Activated CD4-positive, alpha-beta T cell treated with anti-CD3 and anti-CD28 coated beads, Interleukin-2, Interleukin-4, amounts not matched to agents 100 ng/mL and 50 ng/mL, durations not matched to agents 16 hours and 8 hours (primary cell): ENCODE results near the gene NFXL1.
"Not testable (repeated sequence)": the region's sequence is repeated elsewhere in the genome, so short reads cannot be mapped to it uniquely, and the experiment has no call there.

Experiments
- DNase-seq: peaks from one replicate; pipeline ENCODE4 v3.0.0-alpha.2; 2020; ENCODE audit warnings: low spot score

Gene NFXL1

GRCh38 chr4:47914220-47914925 lies at the start of gene NFXL1:
Gene NFXL1 (minus strand): TSS chr4:47914583. CDS start chr4:47914203, 380 bp downstream.
- DNase-seq: peak; percentile 97

DNA sequence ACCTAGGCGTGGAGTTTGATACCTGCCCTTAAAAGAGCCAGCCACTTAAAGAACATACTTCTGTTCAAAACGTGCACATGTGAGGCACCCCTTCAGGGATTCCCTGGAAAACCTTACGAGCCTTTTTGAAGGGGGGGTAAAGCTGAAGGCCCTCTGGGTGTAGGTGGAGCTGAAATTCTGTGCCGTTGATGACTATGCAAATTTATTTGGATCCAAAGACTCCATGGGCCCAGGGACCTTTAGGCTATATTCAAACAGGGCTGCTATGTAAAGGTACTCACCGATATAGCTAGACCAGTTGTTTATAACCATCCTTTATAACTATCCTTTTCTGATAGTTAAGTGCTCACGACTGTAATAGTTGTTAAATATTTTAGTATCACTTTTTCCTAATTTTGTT lies 40.3 kb upstream of the NFXL1 start:
- no peak for DNase-seq

- no peak for DNase-seq
Observed at GRCh38 chr4:47954245-47954644, 39.9 kb upstream of the NFXL1 start.

- no peak for DNase-seq
Observed at GRCh38 chr4:47945930-47946726, 31.7 kb upstream of the NFXL1 start.

DNA sequence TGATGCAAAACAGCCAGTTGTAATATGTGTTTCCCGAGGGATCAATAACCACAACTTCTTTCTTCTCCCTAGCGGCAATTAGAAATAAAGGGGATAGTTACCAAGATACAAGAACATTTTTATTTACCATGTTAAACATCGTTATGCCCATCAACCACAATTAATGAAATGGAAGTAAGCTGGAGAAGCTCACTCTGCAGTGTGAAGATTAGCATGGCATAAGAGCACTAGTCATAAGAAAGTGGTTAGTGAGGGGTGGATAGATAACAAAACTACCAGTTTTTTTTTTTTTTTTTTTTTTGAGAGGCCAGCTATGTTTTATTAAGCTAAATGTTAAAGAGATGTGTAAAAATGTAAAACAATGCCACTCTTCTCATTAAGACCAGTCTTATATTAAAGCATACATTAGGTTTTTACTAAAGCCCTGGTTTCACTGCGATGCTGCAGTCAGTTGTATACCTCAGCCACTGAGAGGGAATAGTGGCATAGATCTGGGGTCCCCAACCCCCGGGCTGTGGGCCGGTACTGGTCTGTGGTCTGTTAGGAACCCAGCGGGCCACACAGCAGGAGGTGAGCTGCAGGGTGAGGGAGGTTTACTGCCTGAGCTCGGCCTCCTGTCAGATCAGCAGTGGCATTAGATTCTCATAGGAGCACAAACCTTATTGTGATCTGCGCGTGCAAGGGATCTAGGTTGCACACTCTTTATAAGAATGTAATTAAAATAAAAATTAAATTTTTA lies 27.9 kb upstream of the NFXL1 start:
- no peak for DNase-seq

DNA sequence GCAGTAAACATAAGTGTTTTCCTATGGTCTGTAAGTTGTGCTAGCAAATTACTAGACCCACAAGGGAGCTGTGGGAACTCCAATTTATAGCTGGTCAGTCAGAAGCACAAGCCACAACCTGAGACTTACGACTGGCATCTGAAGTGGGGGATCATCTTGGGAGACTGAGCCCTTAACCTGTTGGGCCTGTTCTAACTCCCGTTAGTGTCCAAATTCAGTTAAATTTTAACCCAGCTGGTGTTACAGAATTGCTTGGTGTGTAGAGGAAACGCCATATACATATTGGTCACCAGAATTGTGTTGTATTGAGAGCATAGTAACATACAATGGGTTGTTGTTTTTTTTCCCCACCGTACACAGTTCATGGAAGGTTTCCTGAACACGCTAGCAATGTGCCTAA lies 25.1 kb upstream of the NFXL1 start:
- no peak for DNase-seq

GRCh38 chr4:47936336-47936735 lies 22.0 kb upstream of the NFXL1 start:
- DNase-seq: no peak

DNA sequence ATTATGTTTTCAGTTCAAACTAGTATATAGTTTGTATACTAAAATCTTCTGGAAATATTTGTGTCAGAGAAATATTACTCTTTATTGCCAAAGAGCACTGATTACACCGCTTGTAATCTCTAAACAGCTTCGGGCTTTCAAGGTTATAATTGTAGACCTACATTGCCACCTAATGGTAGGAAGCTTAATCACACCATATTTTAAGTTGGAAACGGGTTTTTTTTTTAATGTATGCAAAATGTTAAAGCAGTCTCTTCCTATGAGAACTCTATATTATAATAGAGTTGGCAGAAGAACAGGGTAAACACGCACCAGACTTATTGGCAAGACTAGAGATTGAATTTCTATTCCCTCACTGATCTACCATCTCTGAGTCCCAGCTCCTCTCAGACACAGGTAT lies 19.5 kb upstream of the NFXL1 start:
- DNase-seq: peak; percentile 48

DNA sequence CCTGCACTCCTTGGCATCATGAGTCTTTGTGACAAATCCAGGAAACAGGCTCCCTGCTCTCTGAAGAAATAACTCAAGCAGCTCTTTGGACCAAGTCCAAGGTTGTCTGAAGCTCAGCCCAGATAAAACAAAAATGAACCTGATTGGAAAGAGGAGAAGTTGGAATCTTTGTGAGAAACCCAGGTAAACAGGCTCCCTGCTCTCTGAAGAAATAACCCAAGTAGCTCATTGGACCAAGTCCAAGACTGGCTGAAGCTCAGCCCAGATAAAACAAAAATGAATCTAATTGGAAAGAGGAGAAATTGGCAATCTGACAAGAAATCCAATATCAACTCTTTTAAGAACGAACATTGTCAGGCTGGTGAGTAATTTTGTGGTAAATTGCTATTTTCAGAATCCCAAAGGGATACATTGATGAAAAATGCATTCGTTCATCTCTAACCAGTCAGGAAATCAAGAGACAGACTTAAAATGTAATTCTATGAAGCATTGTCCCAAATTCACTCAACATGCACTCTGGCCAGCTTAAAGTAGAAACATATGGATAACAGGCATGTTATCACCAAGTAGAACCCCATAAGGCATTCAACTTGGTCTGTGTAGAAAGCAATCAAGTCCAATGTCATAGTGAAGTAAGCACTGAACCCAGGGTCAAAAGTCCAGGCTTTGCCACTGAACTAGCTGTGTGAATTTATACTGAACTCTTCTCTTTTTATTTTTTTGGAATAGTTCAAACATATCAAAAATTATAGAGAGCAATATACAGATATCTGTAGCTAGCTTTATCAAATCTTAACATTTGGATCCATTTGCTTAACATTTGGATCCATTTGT lies 16.8 kb upstream of the NFXL1 start:
- DNase-seq: no peak

DNA sequence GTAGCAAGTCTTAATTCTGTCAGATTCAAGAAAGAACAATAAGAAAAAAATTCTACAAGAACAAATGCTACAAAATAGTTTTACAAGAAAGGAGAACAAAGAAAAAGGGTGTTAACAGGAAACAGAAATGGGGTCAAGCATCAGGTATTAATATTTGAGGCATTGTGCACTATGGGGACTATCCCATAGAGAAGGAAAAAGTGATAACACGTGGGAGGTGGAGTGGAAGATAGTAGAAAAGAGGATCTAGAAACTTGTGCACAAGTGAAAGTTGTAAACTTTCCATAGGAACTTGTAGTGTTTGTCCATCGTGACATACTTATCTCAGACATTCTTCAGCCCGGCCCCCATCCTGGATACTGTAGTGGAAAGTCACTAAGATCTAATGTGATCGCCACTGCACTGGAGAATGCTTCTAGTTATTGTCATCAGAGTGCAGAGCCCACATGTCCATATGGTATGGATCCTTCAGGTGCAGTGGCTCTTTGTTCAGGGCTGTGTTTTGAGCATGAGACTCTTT lies 15.4 kb upstream of the NFXL1 start:
- no peak for DNase-seq

GRCh38 chr4:47926667-47927258 lies 12.4 kb upstream of the NFXL1 start:
- peak; percentile 63 for DNase-seq

DNA sequence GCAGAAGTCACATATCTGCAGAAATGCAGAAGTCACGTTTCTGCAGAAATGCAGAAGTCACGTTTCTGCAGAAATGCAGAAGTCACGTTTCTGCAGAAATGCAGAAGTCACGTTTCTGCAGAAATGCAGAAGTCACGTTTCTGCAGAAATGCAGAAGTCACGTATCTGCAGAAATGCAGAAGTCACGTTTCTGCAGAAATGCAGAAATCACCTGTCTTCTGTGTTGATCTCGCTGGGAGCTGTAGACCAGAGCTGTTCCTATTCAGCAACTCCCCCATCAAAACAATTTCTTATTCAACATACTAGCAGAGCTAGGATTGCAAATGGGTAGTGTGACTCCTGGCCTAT lies 8.9 kb upstream of the NFXL1 start:
- DNase-seq: not testable (repeated sequence)

- DNase-seq: not testable (repeated sequence)
Observed at GRCh38 chr4:47922436-47923260, 8.3 kb upstream of the NFXL1 start.

DNA sequence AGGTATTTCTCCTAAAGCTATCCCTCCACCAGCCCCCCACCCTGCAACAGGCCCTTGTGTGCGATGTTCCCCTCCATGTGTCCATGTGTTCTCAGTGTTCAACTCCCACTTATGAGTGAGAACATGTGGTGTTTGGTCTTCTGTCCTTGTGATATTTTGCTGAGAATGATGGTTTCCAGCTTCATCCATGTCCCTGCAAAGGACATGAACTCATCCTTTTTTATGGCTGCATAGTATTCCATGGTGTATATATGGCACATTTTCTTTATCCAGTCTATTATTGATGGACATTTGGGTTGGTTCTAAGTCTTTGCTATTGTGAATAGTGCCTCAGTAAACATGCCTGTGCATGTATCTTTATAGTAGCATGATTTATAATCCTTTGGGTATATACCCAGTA lies 2.8 kb upstream of the NFXL1 start:
- DNase-seq: not testable (repeated sequence)

- DNase-seq: no peak
Observed at GRCh38 chr4:47915378-47915777, 995 bp upstream of the NFXL1 start.

DNA sequence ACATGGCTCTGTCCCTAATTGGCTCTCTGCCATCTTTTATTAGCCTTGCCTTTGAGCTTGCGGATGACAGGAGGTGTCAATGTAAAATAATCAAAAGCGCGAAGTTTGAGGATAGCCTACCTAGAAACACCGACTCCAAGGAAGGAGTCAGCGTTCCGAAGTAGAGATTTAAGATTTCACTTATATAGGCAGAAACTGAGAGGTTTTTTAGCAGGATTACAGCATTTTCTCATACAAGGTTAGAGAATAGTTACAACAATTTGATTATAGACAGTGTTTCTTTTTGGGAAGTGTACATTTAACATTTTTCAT lies 499 bp upstream of the NFXL1 start:
- no peak for DNase-seq

- DNase-seq: peak; percentile 30
Observed at GRCh38 chr4:47913861-47914219, 543 bp downstream of the NFXL1 start.

DNA sequence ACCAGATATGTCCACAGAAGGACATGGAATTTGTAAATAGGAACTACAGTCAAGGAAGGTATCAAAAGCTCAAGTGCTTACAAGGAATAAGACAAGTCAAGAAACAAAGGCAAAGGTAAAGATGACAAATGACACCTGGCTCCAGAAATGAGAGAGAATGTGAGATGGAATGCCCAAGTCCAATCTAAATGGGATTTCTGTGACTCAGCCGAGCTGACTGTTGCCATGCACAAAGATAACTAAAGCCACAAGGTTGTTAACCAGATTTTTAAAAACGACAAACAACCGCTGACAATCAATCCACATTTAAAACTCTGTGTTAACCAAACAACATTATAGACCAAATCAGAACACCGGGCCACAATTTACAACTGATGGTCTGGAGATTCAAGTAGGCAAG lies 1.1 kb downstream of the NFXL1 start:
- no peak for DNase-seq

DNA sequence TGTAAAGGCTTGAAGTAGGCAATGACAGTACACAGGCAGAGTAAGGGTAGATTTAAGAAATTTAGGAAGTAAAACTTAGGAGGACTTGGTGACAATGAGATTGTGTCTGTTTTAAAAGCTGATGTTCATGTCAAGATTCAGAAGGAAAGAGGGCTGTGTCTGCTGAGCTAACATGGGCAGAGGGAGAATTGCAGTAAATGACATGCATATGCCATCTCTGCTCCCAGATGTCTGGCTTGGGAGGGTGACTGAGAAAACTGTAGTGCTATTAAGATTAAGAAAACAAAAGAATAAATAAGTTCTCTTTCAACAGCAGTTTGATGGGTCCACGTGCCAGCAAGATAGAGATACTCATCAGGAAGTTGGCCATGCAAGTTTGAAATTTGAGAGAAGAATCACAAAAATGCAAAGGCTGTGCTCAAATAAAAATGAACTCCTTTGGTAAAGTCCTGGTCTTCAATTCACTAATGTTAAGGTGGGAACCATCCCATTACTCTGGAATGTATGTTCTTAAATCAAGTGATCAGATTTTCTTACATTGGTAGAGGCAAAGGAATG lies 7.2 kb downstream of the NFXL1 start:
- no peak for DNase-seq

GRCh38 chr4:47899639-47900038 lies 14.7 kb downstream of the NFXL1 start:
- DNase-seq: no peak
